Astrocyte (in vitro differentiated cells and primary cell): ENCODE results near the gene TNFRSF1B.

Experiments
- EZH2 ChIP-seq: IDR thresholded peaks from 2 replicates; pipeline ENCODE4 v1.6.1; 2012; ENCODE audit warnings: mild to moderate bottlenecking, low read length, inconsistent platforms; ENCODE audit not compliant: insufficient read depth
- TF ChIP-seq, protein P1 (sequence below): IDR thresholded peaks from 2 replicates; pipeline ENCODE4 v1.5.1; 2011; ENCODE audit warnings: low read depth, mild to moderate bottlenecking, inconsistent platforms, low read length, moderate library complexity; ENCODE audit not compliant: insufficient read depth

- TF ChIP-seq, protein P1, sequence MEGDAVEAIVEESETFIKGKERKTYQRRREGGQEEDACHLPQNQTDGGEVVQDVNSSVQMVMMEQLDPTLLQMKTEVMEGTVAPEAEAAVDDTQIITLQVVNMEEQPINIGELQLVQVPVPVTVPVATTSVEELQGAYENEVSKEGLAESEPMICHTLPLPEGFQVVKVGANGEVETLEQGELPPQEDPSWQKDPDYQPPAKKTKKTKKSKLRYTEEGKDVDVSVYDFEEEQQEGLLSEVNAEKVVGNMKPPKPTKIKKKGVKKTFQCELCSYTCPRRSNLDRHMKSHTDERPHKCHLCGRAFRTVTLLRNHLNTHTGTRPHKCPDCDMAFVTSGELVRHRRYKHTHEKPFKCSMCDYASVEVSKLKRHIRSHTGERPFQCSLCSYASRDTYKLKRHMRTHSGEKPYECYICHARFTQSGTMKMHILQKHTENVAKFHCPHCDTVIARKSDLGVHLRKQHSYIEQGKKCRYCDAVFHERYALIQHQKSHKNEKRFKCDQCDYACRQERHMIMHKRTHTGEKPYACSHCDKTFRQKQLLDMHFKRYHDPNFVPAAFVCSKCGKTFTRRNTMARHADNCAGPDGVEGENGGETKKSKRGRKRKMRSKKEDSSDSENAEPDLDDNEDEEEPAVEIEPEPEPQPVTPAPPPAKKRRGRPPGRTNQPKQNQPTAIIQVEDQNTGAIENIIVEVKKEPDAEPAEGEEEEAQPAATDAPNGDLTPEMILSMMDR: no peak
- TF ChIP-seq EZH2: no peak
Observed at GRCh38 chr1:12182410-12182984, 15.7 kb downstream of the TNFRSF1B start.
